ENCODE measurements around the gene GOT1. TPM values are rescaled to one million over a fixed set of nuclear protein-coding genes. Genes with fewer than 3 reads are reported as not detected.

Gene GOT1
- total and polyA plus RNA-seq, 4 donors = 73.5 to 271 (median 123) TPM

GRCh38 chr10:99450156-99450555 is 19.7 kb upstream of the GOT1 start:
- 42% methylated on average over 5 of the region's 5 CpGs for whole genome bisulfite sequencing
- H3K4me3 ChIP-seq (ENCODE audit: low read depth in 1 of 3, low read length in 3 of 3) = no peak overlapping the region
- H3K4me1 ChIP-seq (ENCODE audit: control insufficient read depth in 4 of 4, insufficient read depth in 4 of 4, low read length in 3 of 4) = peaks cover 2 to 11% (median 6%) of the 10 kb centered on the region in 4 donors
- H3K27ac ChIP-seq (ENCODE audit: low read depth in 1 of 2, low read length in 2 of 2) = no peak overlapping the region
- no peaks in the 10 kb centered on the region for H3K36me3 ChIP-seq (ENCODE audit: control insufficient read depth in 4 of 4, insufficient read depth in 3 of 4, low read depth in 1 of 4, low read length in 3 of 4)
- no peak for DNase-seq (ENCODE audit: low spot score)
- peaks cover 0 to 2% (median 0%) of the 10 kb centered on the region in 4 donors for H3K27me3 ChIP-seq (ENCODE audit: control insufficient read depth in 4 of 4, insufficient read depth in 4 of 4, low read length in 3 of 4)
- TF ChIP-seq ATF3 (IDR thresholded peaks at IDR 0.05) = no peak
- no peak for TF ChIP-seq JUND (IDR thresholded peaks at IDR 0.05)
- no peak for TF ChIP-seq GABPA (IDR thresholded peaks at IDR 0.05 in 1 of 2, conservative IDR thresholded peaks at IDR 0.05 in 1 of 2)
- no peak for TF ChIP-seq TAF1 (conservative IDR thresholded peaks at IDR 0.05)
- TF ChIP-seq RXRA (IDR thresholded peaks at IDR 0.05) = no peak
- no peak for TF ChIP-seq FOXA1 (IDR thresholded peaks at IDR 0.05)
- TF ChIP-seq RAD21 (IDR thresholded peaks at IDR 0.05) = no peak
- no peak for TF ChIP-seq CTCF (IDR thresholded peaks at IDR 0.05; ENCODE audit: low read depth, low read length, missing input control)
- no peak for TF ChIP-seq EGR1 (IDR thresholded peaks at IDR 0.05; ENCODE audit: low read depth in 2 of 2)
- TF ChIP-seq YY1 (IDR thresholded peaks at IDR 0.05) = no peak
- no peaks in the 10 kb centered on the region for H3K9me3 ChIP-seq (ENCODE audit: control insufficient read depth in 4 of 4, low read length in 3 of 4)
- peak overlapping the region in 1 of 2 donors; percentile 1 for H3K9ac ChIP-seq (ENCODE audit: low read depth in 1 of 2, low read length in 2 of 2)

- peaks cover 2 to 11% (median 6%) of the 10 kb centered on the region in 4 donors for H3K4me1 ChIP-seq (ENCODE audit: control insufficient read depth in 4 of 4, insufficient read depth in 4 of 4, low read length in 3 of 4)
- no peak for DNase-seq (ENCODE audit: low spot score)
- H3K27me3 ChIP-seq (ENCODE audit: control insufficient read depth in 4 of 4, insufficient read depth in 4 of 4, low read length in 3 of 4) = peaks cover 0 to 2% (median 0%) of the 10 kb centered on the region in 4 donors
- H3K27ac ChIP-seq (ENCODE audit: low read depth in 1 of 2, low read length in 2 of 2) = no peak overlapping the region
- 91% methylated on average over 3 of the region's 3 CpGs for WGBS
- TF ChIP-seq FOXA1 (IDR thresholded peaks at IDR 0.05) (no peak), ATF3 (IDR thresholded peaks at IDR 0.05) (no peak), GABPA (IDR thresholded peaks at IDR 0.05 in 1 of 2, conservative IDR thresholded peaks at IDR 0.05 in 1 of 2) (no peak)
- H3K9ac ChIP-seq (ENCODE audit: low read depth in 1 of 2, low read length in 2 of 2) = no peak overlapping the region
- no peaks in the 10 kb centered on the region for H3K9me3 ChIP-seq (ENCODE audit: control insufficient read depth in 4 of 4, low read length in 3 of 4)
- no peaks in the 10 kb centered on the region for H3K36me3 ChIP-seq (ENCODE audit: control insufficient read depth in 4 of 4, insufficient read depth in 3 of 4, low read depth in 1 of 4, low read length in 3 of 4)
- no peak overlapping the region for H3K4me3 ChIP-seq (ENCODE audit: low read depth in 1 of 3, low read length in 3 of 3)
Observed at GRCh38 chr10:99449023-99449422, 18.6 kb upstream of the GOT1 start.

GRCh38 chr10:99444383-99445045 is 14.1 kb upstream of the GOT1 start:
- H3K9ac ChIP-seq (ENCODE audit: low read depth in 1 of 2, low read length in 2 of 2) = no peak overlapping the region
- H3K36me3 ChIP-seq (ENCODE audit: control insufficient read depth in 4 of 4, insufficient read depth in 3 of 4, low read depth in 1 of 4, low read length in 3 of 4) = no peaks in the 10 kb centered on the region
- peaks cover 0 to 3% (median 0%) of the 10 kb centered on the region in 4 donors for H3K4me1 ChIP-seq (ENCODE audit: control insufficient read depth in 4 of 4, insufficient read depth in 4 of 4, low read length in 3 of 4)
- H3K9me3 ChIP-seq (ENCODE audit: control insufficient read depth in 4 of 4, low read length in 3 of 4) = no peaks in the 10 kb centered on the region
- no peaks in the 10 kb centered on the region for H3K27me3 ChIP-seq (ENCODE audit: control insufficient read depth in 4 of 4, insufficient read depth in 4 of 4, low read length in 3 of 4)
- H3K4me3 ChIP-seq (ENCODE audit: low read depth in 1 of 3, low read length in 3 of 3) = no peak overlapping the region
- no peak for DNase-seq (ENCODE audit: low spot score)
- H3K27ac ChIP-seq (ENCODE audit: low read depth in 1 of 2, low read length in 2 of 2) = no peak overlapping the region
- 75% methylated on average over 16 of the region's 16 CpGs for WGBS
- TF ChIP-seq CTCF (IDR thresholded peaks at IDR 0.05; ENCODE audit: low read depth, low read length, missing input control) (no peak), MAX (IDR thresholded peaks at IDR 0.05) (no peak)

Data from liver (tissue), 9 donors.